Measurements from ENCODE around the gene CHCHD4.

GRCh38 chr3:14142567-14143270 lies 18.0 kb upstream of the CHCHD4 start:
- TF ChIP-seq, protein P1, sequence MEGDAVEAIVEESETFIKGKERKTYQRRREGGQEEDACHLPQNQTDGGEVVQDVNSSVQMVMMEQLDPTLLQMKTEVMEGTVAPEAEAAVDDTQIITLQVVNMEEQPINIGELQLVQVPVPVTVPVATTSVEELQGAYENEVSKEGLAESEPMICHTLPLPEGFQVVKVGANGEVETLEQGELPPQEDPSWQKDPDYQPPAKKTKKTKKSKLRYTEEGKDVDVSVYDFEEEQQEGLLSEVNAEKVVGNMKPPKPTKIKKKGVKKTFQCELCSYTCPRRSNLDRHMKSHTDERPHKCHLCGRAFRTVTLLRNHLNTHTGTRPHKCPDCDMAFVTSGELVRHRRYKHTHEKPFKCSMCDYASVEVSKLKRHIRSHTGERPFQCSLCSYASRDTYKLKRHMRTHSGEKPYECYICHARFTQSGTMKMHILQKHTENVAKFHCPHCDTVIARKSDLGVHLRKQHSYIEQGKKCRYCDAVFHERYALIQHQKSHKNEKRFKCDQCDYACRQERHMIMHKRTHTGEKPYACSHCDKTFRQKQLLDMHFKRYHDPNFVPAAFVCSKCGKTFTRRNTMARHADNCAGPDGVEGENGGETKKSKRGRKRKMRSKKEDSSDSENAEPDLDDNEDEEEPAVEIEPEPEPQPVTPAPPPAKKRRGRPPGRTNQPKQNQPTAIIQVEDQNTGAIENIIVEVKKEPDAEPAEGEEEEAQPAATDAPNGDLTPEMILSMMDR (IDR thresholded peaks at IDR 0.05): no peak
- no peak for TF ChIP-seq POLR2A (IDR thresholded peaks at IDR 0.05)
